Measurements from ENCODE around the gene CHD2. TPM values are rescaled to one million over a fixed set of nuclear protein-coding genes. Genes with fewer than 3 reads are reported as not detected.

CHD2 gene
- total RNA-seq, 1 experiment from 2014 or later = 120 TPM

GRCh38 chr15:92877000-92877399 is 23.1 kb upstream of the CHD2 start:
- intact Hi-C loops (cut with micrococcal nuclease; ENCODE audit: unreplicated experiment) = no loop called here
- Histone ChIP-seq H3K36me3 (ENCODE audit: low read depth) (no peaks in the 10 kb centered on the region), H3K4me1 (replicated peaks; ENCODE audit: insufficient read depth) (peaks cover 31% of the 10 kb centered on the region), H2AFZ (0 out of 2 replicates have a peak overlapping the region, but pooled peaks have one; percentile 27), H3K79me2 (ENCODE audit: low read depth) (no peaks in the 10 kb centered on the region), H3K9me2 (ENCODE audit: insufficient read depth) (no peaks in the 10 kb centered on the region), H3K4me3 (no peak overlapping the region), H3K27me3 (ENCODE audit: insufficient read depth, low read depth) (no peaks in the 10 kb centered on the region), H3K27ac (no peak overlapping the region; the same call in 1 of the 2 replicates), H3K9me3 (ENCODE audit: insufficient read depth, low read depth) (no peaks in the 10 kb centered on the region), H3K4me2 (peak overlapping the region; percentile 23; the same call in 1 of the 2 replicates), H3F3A (ENCODE audit: insufficient read depth, low read depth) (peaks cover 14% of the 10 kb centered on the region; the same call in 1 of the 2 replicates), H4K20me1 (ENCODE audit: insufficient read depth) (no peaks in the 10 kb centered on the region)
- TF ChIP-seq EZH2 (IDR thresholded peaks at IDR 0.05; ENCODE audit: low read depth) = no peak
- TF ChIP-seq CTCF (conservative IDR thresholded peaks at IDR 0.05) = no peak
- peak in 1 of 2 experiments; percentile 52 for DNase-seq
- ChIA-PET CTCF (no interaction called here), POLR2A (ENCODE audit: unreplicated experiment) (interaction anchor here (0.6 kb wide), 1 partner anchor 89 kb away, joined by 7 read pairs; no protein-coding TSS in a partner anchor)
- no TSS peak for BruUV-seq (replicated peaks)

- H3K79me2 ChIP-seq (ENCODE audit: low read depth) = no peaks in the 10 kb centered on the region
- H3K27me3 ChIP-seq (ENCODE audit: insufficient read depth, low read depth) = no peaks in the 10 kb centered on the region
- no peaks in the 10 kb centered on the region for H4K20me1 ChIP-seq (ENCODE audit: insufficient read depth)
- no peak for DNase-seq
- no peak overlapping the region; the same call in 1 of the 2 replicates for H3K27ac ChIP-seq
- ChIA-PET POLR2A (ENCODE audit: unreplicated experiment) (interaction anchor here (0.6 kb wide), 1 partner anchor 89 kb away, joined by 7 read pairs; no protein-coding TSS in a partner anchor), CTCF (no interaction called here)
- no TSS peak for BruUV-seq (replicated peaks)
- H3K4me2 ChIP-seq = peak overlapping the region; percentile 23; the same call in 1 of the 2 replicates
- TF ChIP-seq EZH2 (IDR thresholded peaks at IDR 0.05; ENCODE audit: low read depth) (no peak), CTCF (conservative IDR thresholded peaks at IDR 0.05) (no peak)
- no peaks in the 10 kb centered on the region for H3K9me3 ChIP-seq (ENCODE audit: insufficient read depth, low read depth)
- intact Hi-C loops (cut with micrococcal nuclease; ENCODE audit: unreplicated experiment) = no loop called here
- H3F3A ChIP-seq (ENCODE audit: insufficient read depth, low read depth) = peaks cover 16% of the 10 kb centered on the region; the same call in 1 of the 2 replicates
- H3K4me3 ChIP-seq = no peak overlapping the region
- no peaks in the 10 kb centered on the region for H3K9me2 ChIP-seq (ENCODE audit: insufficient read depth)
- H3K36me3 ChIP-seq (ENCODE audit: low read depth) = no peaks in the 10 kb centered on the region
- H2AFZ ChIP-seq = no peak overlapping the region
- H3K4me1 ChIP-seq (replicated peaks; ENCODE audit: insufficient read depth) = peaks cover 32% of the 10 kb centered on the region
Measured at GRCh38 chr15:92877416-92877815, 22.7 kb upstream of the CHD2 start.

- peaks cover 32% of the 10 kb centered on the region for H3K4me1 ChIP-seq (replicated peaks; ENCODE audit: insufficient read depth)
- TF ChIP-seq CTCF (conservative IDR thresholded peaks at IDR 0.05) = no peak
- no peaks in the 10 kb centered on the region for H3K9me2 ChIP-seq (ENCODE audit: insufficient read depth)
- no TSS peak for BruUV-seq (replicated peaks)
- H2AFZ ChIP-seq = no peak overlapping the region
- ChIA-PET CTCF (interaction anchor here (0.7 kb wide), 1 partner anchor 27 kb away, joined by 6 read pairs; no protein-coding TSS in a partner anchor), POLR2A (ENCODE audit: unreplicated experiment) (interaction anchor here (0.6 to 0.7 kb wide), 2 partner anchors 29 to 65 kb away, joined by 5 read pairs; no protein-coding TSS in a partner anchor)
- DNase-seq = no peak
- intact Hi-C loops (cut with micrococcal nuclease; ENCODE audit: unreplicated experiment) = no loop called here
- 0 out of 2 replicates have a peak, but pooled peaks cover 1% of the 10 kb centered on the region for H4K20me1 ChIP-seq (ENCODE audit: insufficient read depth)
- H3K4me2 ChIP-seq = no peak overlapping the region
- peaks cover 8% of the 10 kb centered on the region for H3K79me2 ChIP-seq (ENCODE audit: low read depth)
- no peaks in the 10 kb centered on the region for H3K36me3 ChIP-seq (ENCODE audit: low read depth)
- no peaks in the 10 kb centered on the region for H3K27me3 ChIP-seq (ENCODE audit: insufficient read depth, low read depth)
- no peak overlapping the region for H3K27ac ChIP-seq
- no peak overlapping the region for H3K4me3 ChIP-seq
- peaks cover 16% of the 10 kb centered on the region; the same call in 1 of the 2 replicates for H3F3A ChIP-seq (ENCODE audit: insufficient read depth, low read depth)
- no peaks in the 10 kb centered on the region for H3K9me3 ChIP-seq (ENCODE audit: insufficient read depth, low read depth)
Measured at GRCh38 chr15:92878593-92879053, 21.5 kb upstream of the CHD2 start.
